HG03460 (cell line): ENCODE results near the gene PGRMC1.
A peak's percentile ranks its signal among the peaks of the same experiment; 100 is the strongest.
"Not testable (repeated sequence)": the region's sequence is repeated elsewhere in the genome, so short reads cannot be mapped to it uniquely, and the experiment has no call there.

ENCODE experiments used
- ATAC-seq: cut with Tn5 transposase; IDR thresholded peaks from one replicate; pipeline ENCODE4 v1.9.1; 2021; ENCODE audit not compliant: unreplicated experiment

PGRMC1 gene

GRCh38 chrX:119231936-119232445 lies 4.1 kb upstream of the PGRMC1 start:
- ATAC-seq = no peak

- ATAC-seq = no peak
Observed at GRCh38 chrX:119235051-119235511, 1.0 kb upstream of the PGRMC1 start.

- peak; percentile 25 for ATAC-seq
Observed at GRCh38 chrX:119236623-119237561, 807 bp downstream of the PGRMC1 start.

- no peak for ATAC-seq
Observed at GRCh38 chrX:119237562-119237942, 1.5 kb downstream of the PGRMC1 start.

- no peak for ATAC-seq
Observed at GRCh38 chrX:119238557-119238956, 2.5 kb downstream of the PGRMC1 start.

GRCh38 chrX:119240356-119240755 lies 4.3 kb downstream of the PGRMC1 start:
- no peak for ATAC-seq

- no peak for ATAC-seq
Observed at GRCh38 chrX:119247702-119248101, 11.6 kb downstream of the PGRMC1 start.

GRCh38 chrX:119249891-119250290 lies 13.8 kb downstream of the PGRMC1 start:
- no peak for ATAC-seq

GRCh38 chrX:119251386-119251785 lies 15.3 kb downstream of the PGRMC1 start:
- no peak for ATAC-seq

GRCh38 chrX:119252716-119253115 lies 16.6 kb downstream of the PGRMC1 start:
- no peak for ATAC-seq

- ATAC-seq = no peak
Observed at GRCh38 chrX:119266364-119266995, 30.4 kb downstream of the PGRMC1 start.

- not testable (repeated sequence) for ATAC-seq
Observed at GRCh38 chrX:119267115-119267514, 31.0 kb downstream of the PGRMC1 start.

- no peak for ATAC-seq
Observed at GRCh38 chrX:119272882-119273419, 36.9 kb downstream of the PGRMC1 start.

GRCh38 chrX:119273420-119274192 lies 37.5 kb downstream of the PGRMC1 start:
- no peak for ATAC-seq

- ATAC-seq = not testable (repeated sequence)
Observed at GRCh38 chrX:119282347-119282746, 46.3 kb downstream of the PGRMC1 start.

GRCh38 chrX:119288890-119289393 lies 52.9 kb downstream of the PGRMC1 start:
- ATAC-seq = no peak

GRCh38 chrX:119290476-119290875 lies 54.4 kb downstream of the PGRMC1 start:
- ATAC-seq = no peak

- ATAC-seq = not testable (repeated sequence)
Observed at GRCh38 chrX:119291246-119291645, 55.2 kb downstream of the PGRMC1 start.

- ATAC-seq = no peak
Observed at GRCh38 chrX:119292445-119292844, 56.4 kb downstream of the PGRMC1 start.
